Sigmoid colon (tissue), 7 donors: Measurements from ENCODE around the gene PLXNA4. TPM values are rescaled to one million over a fixed set of nuclear protein-coding genes. Genes with fewer than 3 reads are reported as not detected.
A peak's percentile ranks its signal among the peaks of the same experiment; 100 is the strongest.

Experiments used
- DNase-seq: peaks from one replicate; pipeline ENCODE4 v3.0.0-alpha.2; 2019
- H3K27ac ChIP-seq, 4 donors: fragments of 200-600 bp; sonication (generic); one replicate each; pipeline ENCODE4 v1.5.1; 2016 to 2019; ENCODE audit warnings: mild to moderate bottlenecking in 1 of 4
- H3K27me3 ChIP-seq, 3 donors: fragments of 200-600 bp; sonication (generic); one replicate each; pipeline ENCODE4 v1.5.1; 2019; ENCODE audit warnings: mild to moderate bottlenecking in 1 of 3
- H3K36me3 ChIP-seq, 4 donors: fragments of 200-600 bp; sonication (generic); one replicate each; pipeline ENCODE4 v1.5.1; 2016 to 2019
- H3K4me1 ChIP-seq, 4 donors: fragments of 200-600 bp; sonication (generic); one replicate each; pipeline ENCODE4 v1.5.1; 2017 to 2019
- H3K4me3 ChIP-seq, 4 donors: fragments of 200-600 bp; sonication (generic); one replicate each; pipeline ENCODE4 v1.5.1; 2017 to 2019; ENCODE audit warnings: mild to moderate bottlenecking in 2 of 4, moderate library complexity in 1 of 4
- H3K9me3 ChIP-seq, 4 donors: fragments of 200-600 bp in 3 of 4; sonication (generic) in 3 of 4; one replicate each; pipeline versions ENCODE4 v1.5.1 to v1.6.1; 2013 to 2019
- CTCF ChIP-seq, 4 experiments: fragments of 450-650 bp in 3 of 4; fragments of 200-600 bp in 1 of 4; IDR thresholded peaks; one replicate each; pipeline ENCODE4 v1.5.1; 2016 to 2019; ENCODE audit warnings: antibody characterized with exemption in 4 of 4, mild to moderate bottlenecking in 3 of 4, moderate library complexity in 2 of 4
- EP300 ChIP-seq, 4 donors: sonication (generic); formaldehyde crosslinking; IDR thresholded peaks; one replicate each; pipeline ENCODE4 v1.6.1; 2017; ENCODE audit warnings: antibody characterized with exemption in 4 of 4
- POLR2A ChIP-seq, 2 donors: fragments of 450-650 bp; IDR thresholded peaks; one replicate each; pipeline ENCODE4 v1.6.1; 2016; ENCODE audit warnings: antibody characterized with exemption in 2 of 2, mild to moderate bottlenecking in 2 of 2, moderate library complexity in 2 of 2
- POLR2AphosphoS5 ChIP-seq, 4 donors: sonication (generic); formaldehyde crosslinking; IDR thresholded peaks; one replicate each; pipeline ENCODE4 v1.6.1; 2017; ENCODE audit warnings: antibody characterized with exemption in 4 of 4
- WGBS, 2 donors: extraction: QIAGEN DNeasy Blood & Tissue Kit; methylation state at CpG; one replicate each; pipeline ENCODE4 v1.1.7; 2013; 5-methylcytosine and 5-hydroxymethylcytosine counted together
- intact Hi-C: fragments of 100-400 bp; cut with DNase I; formaldehyde crosslinking; loops from one replicate; pipeline ENCODE4 v1.15.1; 2023
- polyA plus RNA-seq, 3 donors: library from polyadenylated mRNA; stranded (reverse); fragments of 200-250 nt; gene quantifications; one replicate each; pipeline ENCODE4 v1.2.3, GENCODE V29; 2013
- total RNA-seq, 4 donors: library from RNA; depleted of rRNA; stranded (reverse); fragments of >200 nt; gene quantifications; one replicate each; pipeline ENCODE4 v1.1.0, GENCODE V29; 2016
- donor health status: healthy with polysubstance abuse.
- donor health status: Bipolar disorder and iron deficiency.
- donor health status: healthy.

Gene PLXNA4
- total and polyA plus RNA-seq, 7 donors: under 0.01 to 10.5 (median 3.7) TPM; not detected in 1

GRCh38 chr7:132463922-132464321 lies 112.3 kb downstream of the PLXNA4 start:
- Histone ChIP-seq H3K36me3 (no peaks in the 10 kb centered on the region), H3K9me3 (no peaks in the 10 kb centered on the region), H3K27me3 (no peaks in the 10 kb centered on the region), H3K4me3 (no peak overlapping the region), H3K27ac (peak overlapping the region; percentile 15 to 69 (median 46)), H3K4me1 (peaks cover 0 to 17% (median 7%) of the 10 kb centered on the region in 4 donors)
- DNase-seq: no peak
- WGBS, 2 donors: 77 to 93% methylated on average over 2 of the region's 2 CpGs
- intact Hi-C loops: no loop called here
- TF ChIP-seq EP300 (IDR thresholded peaks at IDR 0.05) (no peak), CTCF (IDR thresholded peaks at IDR 0.05) (no peak), POLR2AphosphoS5 (IDR thresholded peaks at IDR 0.05) (no peak), POLR2A (IDR thresholded peaks at IDR 0.05) (no peak)

GRCh38 chr7:132462478-132462877 lies 113.8 kb downstream of the PLXNA4 start:
- Histone ChIP-seq H3K9me3 (no peaks in the 10 kb centered on the region), H3K4me1 (peaks cover 0 to 18% (median 8%) of the 10 kb centered on the region in 4 donors), H3K27ac (no peak overlapping the region), H3K4me3 (no peak overlapping the region), H3K36me3 (no peaks in the 10 kb centered on the region), H3K27me3 (no peaks in the 10 kb centered on the region)
- TF ChIP-seq POLR2A (IDR thresholded peaks at IDR 0.05) (no peak), POLR2AphosphoS5 (IDR thresholded peaks at IDR 0.05) (no peak), CTCF (IDR thresholded peaks at IDR 0.05) (no peak), EP300 (IDR thresholded peaks at IDR 0.05) (no peak)
- no peak for DNase-seq
- intact Hi-C loops: no loop called here
- 93% methylated on average over 2 of the region's 2 CpGs for WGBS, 2 donors

- intact Hi-C loops: no loop called here
- no peaks in the 10 kb centered on the region for H3K9me3 ChIP-seq
- H3K4me3 ChIP-seq: no peak overlapping the region
- H3K27ac ChIP-seq: no peak overlapping the region
- no peak for TF ChIP-seq CTCF (IDR thresholded peaks at IDR 0.05)
- TF ChIP-seq POLR2A (IDR thresholded peaks at IDR 0.05): no peak
- no peak for TF ChIP-seq POLR2AphosphoS5 (IDR thresholded peaks at IDR 0.05)
- TF ChIP-seq EP300 (IDR thresholded peaks at IDR 0.05): no peak
- H3K4me1 ChIP-seq: peaks cover 0 to 18% (median 8%) of the 10 kb centered on the region in 4 donors
- H3K36me3 ChIP-seq: no peaks in the 10 kb centered on the region
- no peaks in the 10 kb centered on the region for H3K27me3 ChIP-seq
- DNase-seq: no peak
- WGBS, 2 donors: 49 to 54% methylated on average over 2 of the region's 2 CpGs
These were observed 115.2 kb downstream of the PLXNA4 start for GRCh38 chr7:132461032-132461592.

- no peak overlapping the region for H3K27ac ChIP-seq
- peaks cover 0 to 5% (median 2%) of the 10 kb centered on the region in 4 donors for H3K4me1 ChIP-seq
- DNase-seq: no peak
- intact Hi-C loops: no loop called here
- whole genome bisulfite sequencing, 2 donors: 82 to 88% methylated on average over 10 of the region's 10 CpGs
- no peaks in the 10 kb centered on the region for H3K36me3 ChIP-seq
- no peak overlapping the region for H3K4me3 ChIP-seq
- no peaks in the 10 kb centered on the region for H3K9me3 ChIP-seq
- no peak for TF ChIP-seq CTCF (IDR thresholded peaks at IDR 0.05)
- no peak for TF ChIP-seq POLR2A (IDR thresholded peaks at IDR 0.05)
- no peak for TF ChIP-seq EP300 (IDR thresholded peaks at IDR 0.05)
- TF ChIP-seq POLR2AphosphoS5 (IDR thresholded peaks at IDR 0.05): no peak
- no peaks in the 10 kb centered on the region for H3K27me3 ChIP-seq
These were observed 117.5 kb downstream of the PLXNA4 start for GRCh38 chr7:132458729-132459128.

- Histone ChIP-seq H3K27ac (no peak overlapping the region), H3K4me1 (peaks cover 0 to 5% (median 0%) of the 10 kb centered on the region in 4 donors), H3K4me3 (no peak overlapping the region), H3K9me3 (no peaks in the 10 kb centered on the region), H3K27me3 (no peaks in the 10 kb centered on the region), H3K36me3 (no peaks in the 10 kb centered on the region)
- no peak for TF ChIP-seq POLR2AphosphoS5 (IDR thresholded peaks at IDR 0.05)
- TF ChIP-seq POLR2A (IDR thresholded peaks at IDR 0.05): no peak
- no peak for TF ChIP-seq CTCF (IDR thresholded peaks at IDR 0.05)
- TF ChIP-seq EP300 (IDR thresholded peaks at IDR 0.05): no peak
- WGBS, 2 donors: 69 to 89% methylated on average over 3 of the region's 3 CpGs
- no peak for DNase-seq
- intact Hi-C loops: no loop called here
These were observed 118.6 kb downstream of the PLXNA4 start for GRCh38 chr7:132457658-132458057.
